HG02642 (cell line): ENCODE data around the gene SLTM.
"Not testable (repeated sequence)": the region's sequence is repeated elsewhere in the genome, so short reads cannot be mapped to it uniquely, and the experiment has no call there.

Experiments
- ATAC-seq: cut with Tn5 transposase; IDR thresholded peaks from one replicate; pipeline ENCODE4 v1.9.1; 2021; ENCODE audit warnings: mild to moderate bottlenecking; ENCODE audit not compliant: unreplicated experiment, poor library complexity

Gene SLTM

GRCh38 chr15:58931987-58932588 lies 1.4 kb downstream of the SLTM start:
- ATAC-seq = no peak

- ATAC-seq = no peak
These were observed 3.5 kb downstream of the SLTM start for GRCh38 chr15:58929891-58930416.

- ATAC-seq = no peak
These were observed 6.7 kb downstream of the SLTM start for GRCh38 chr15:58926823-58927222.

GRCh38 chr15:58924327-58924726 lies 9.2 kb downstream of the SLTM start:
- ATAC-seq = no peak

- no peak for ATAC-seq
These were observed 9.7 kb downstream of the SLTM start for GRCh38 chr15:58923696-58924300.

- no peak for ATAC-seq
These were observed 10.2 kb downstream of the SLTM start for GRCh38 chr15:58923284-58923683.

GRCh38 chr15:58921267-58921790 lies 12.2 kb downstream of the SLTM start:
- no peak for ATAC-seq

GRCh38 chr15:58920447-58920846 lies 13.0 kb downstream of the SLTM start:
- ATAC-seq = not testable (repeated sequence)

- ATAC-seq = no peak
These were observed 14.2 kb downstream of the SLTM start for GRCh38 chr15:58919232-58919631.

- no peak for ATAC-seq
These were observed 15.2 kb downstream of the SLTM start for GRCh38 chr15:58918239-58918638.

GRCh38 chr15:58917613-58918129 lies 15.8 kb downstream of the SLTM start:
- ATAC-seq = not testable (repeated sequence)

- no peak for ATAC-seq
These were observed 16.5 kb downstream of the SLTM start for GRCh38 chr15:58916962-58917361.

GRCh38 chr15:58910456-58910855 lies 23.0 kb downstream of the SLTM start:
- no peak for ATAC-seq

- no peak for ATAC-seq
These were observed 23.9 kb downstream of the SLTM start for GRCh38 chr15:58909616-58910015.

- no peak for ATAC-seq
These were observed 24.7 kb downstream of the SLTM start for GRCh38 chr15:58908550-58909309.

GRCh38 chr15:58900631-58901030 lies 32.8 kb downstream of the SLTM start:
- no peak for ATAC-seq

- ATAC-seq = no peak
These were observed 35.3 kb downstream of the SLTM start for GRCh38 chr15:58898150-58898680.

- no peak for ATAC-seq
These were observed 44.1 kb downstream of the SLTM start for GRCh38 chr15:58889363-58889762.

- no peak for ATAC-seq
These were observed 46.6 kb downstream of the SLTM start for GRCh38 chr15:58886921-58887320.

- not testable (repeated sequence) for ATAC-seq
These were observed 49.6 kb downstream of the SLTM start for GRCh38 chr15:58883926-58884325.

- no peak for ATAC-seq
These were observed 51.2 kb downstream of the SLTM start for GRCh38 chr15:58882243-58882642.
